CD8-positive, alpha-beta memory T cell (primary cell): ENCODE measurements around the gene RBM24. TPM values are rescaled to one million over a fixed set of nuclear protein-coding genes. Genes with fewer than 3 reads are reported as not detected.

Experiments
- CTCF ChIA-PET: fragments of 350-600 bp; sonication (Branson Sonifier 250); formaldehyde crosslinking; loops from one replicate; lab custom pipeline; 2021; ENCODE audit warnings: antibody characterized with exemption; lab: Charles Lee
- POLR2A ChIA-PET: fragments of 350-600 bp; sonication (Branson Sonifier 250); formaldehyde crosslinking; loops from one replicate; lab custom pipeline; 2021; ENCODE audit warnings: antibody characterized with exemption; lab: Charles Lee
- DNase-seq, 5 donors: peaks; one replicate each; pipeline versions ENCODE4 v3.0.0 to v3.0.0-alpha.2; 2020 to 2022; ENCODE audit warnings: mixed read lengths in 1 of 5
- H3K27ac ChIP-seq: one replicate; pipeline ENCODE4 v1.7.0; 2013; ENCODE audit warnings: low read depth, mild to moderate bottlenecking, low read length, moderate library complexity
- H3K27me3 ChIP-seq: 2 replicates; pipeline ENCODE4 v1.7.0; 2013; ENCODE audit warnings: low read length, mild to moderate bottlenecking; ENCODE audit not compliant: insufficient read depth, poor library complexity, severe bottlenecking
- H3K36me3 ChIP-seq: 2 replicates; pipeline ENCODE4 v1.7.0; 2013; ENCODE audit warnings: mild to moderate bottlenecking, low read length, moderate library complexity; ENCODE audit not compliant: insufficient read depth
- H3K4me1 ChIP-seq: 2 replicates; pipeline ENCODE4 v1.7.0; 2013; ENCODE audit warnings: mild to moderate bottlenecking, low read length, moderate library complexity; ENCODE audit not compliant: insufficient read depth
- H3K4me3 ChIP-seq: 2 replicates; pipeline ENCODE4 v1.7.0; 2013; ENCODE audit warnings: mild to moderate bottlenecking, low read length
- H3K9me3 ChIP-seq: 2 replicates; pipeline ENCODE4 v1.7.0; 2013; ENCODE audit warnings: mild to moderate bottlenecking, low read length
- H3K27ac Mint-ChIP-seq, 8 donors: one replicate each; pipeline ENCODE4 v1.8.0; 2020 to 2021; ENCODE audit warnings: mixed read lengths in 8 of 8, mild to moderate bottlenecking in 6 of 8, inconsistent platforms in 3 of 8, moderate library complexity in 3 of 8
- H3K27me3 Mint-ChIP-seq, 2 donors: one replicate each; pipeline ENCODE4 v1.8.0; 2020 to 2021; ENCODE audit warnings: mixed read lengths in 2 of 2, mild to moderate bottlenecking in 1 of 2, moderate library complexity in 1 of 2
- H3K36me3 Mint-ChIP-seq, 3 donors: one replicate each; pipeline ENCODE4 v1.8.0; 2020 to 2021; ENCODE audit warnings: mixed read lengths in 3 of 3, inconsistent platforms in 1 of 3, mild to moderate bottlenecking in 1 of 3
- H3K4me1 Mint-ChIP-seq, 3 donors: one replicate each; pipeline ENCODE4 v1.8.0; 2020 to 2021; ENCODE audit warnings: mixed read lengths in 3 of 3, inconsistent platforms in 1 of 3, mild to moderate bottlenecking in 1 of 3
- H3K4me3 Mint-ChIP-seq, 7 donors: one replicate each; pipeline ENCODE4 v1.8.0; 2020 to 2021; ENCODE audit warnings: mixed read lengths in 7 of 7, mild to moderate bottlenecking in 6 of 7, moderate library complexity in 4 of 7, inconsistent platforms in 2 of 7
- H3K9me3 Mint-ChIP-seq, 5 donors: one replicate each; pipeline ENCODE4 v1.8.0; 2020 to 2022; ENCODE audit warnings: mixed read lengths in 5 of 5, mild to moderate bottlenecking in 3 of 5, moderate library complexity in 2 of 5, inconsistent platforms in 1 of 5
- polyA plus RNA-seq: library from polyadenylated mRNA; unstranded; fragments of 300-500 nt; fragmentation: Illumina TruSeq; gene quantifications from one replicate; pipeline ENCODE4 v1.2.3, GENCODE V29; 2021
- total RNA-seq, 2 experiments: library from RNA; stranded (reverse); gene quantifications; one replicate each; pipeline ENCODE4 v1.2.3, GENCODE V29; 2021

The RBM24 gene
- total RNA-seq (not detected), polyA plus RNA-seq (0.74 TPM)

- H3K4me3 ChIP-seq: no peak within 1 kb of the TSS
- no peaks in the 10 kb centered on the region for H3K9me3 ChIP-seq
- peaks cover 9 to 19% (median 12%) of the 10 kb centered on the region in 3 donors for H3K4me1 Mint-ChIP-seq
- peaks cover 51 to 81% of the 10 kb centered on the region in 2 donors for H3K27me3 Mint-ChIP-seq
- H3K4me3 Mint-ChIP-seq: peak within 1 kb of the TSS; percentile 73 to 89 (median 81)
- peaks cover 0 to 5% (median 0%) of the 10 kb centered on the region in 5 donors for H3K9me3 Mint-ChIP-seq
- no peak within 1 kb of the TSS for H3K27ac ChIP-seq
- no peaks in the 10 kb centered on the region for H3K36me3 ChIP-seq
- ChIA-PET POLR2A (no interaction called here), CTCF (no interaction called here)
- no peaks in the 10 kb centered on the region for H3K4me1 ChIP-seq
- H3K27me3 ChIP-seq: peaks cover 10% of the 10 kb centered on the region
- peak within 1 kb of the TSS in 2 of 8 donors; percentile 26 to 53 for H3K27ac Mint-ChIP-seq
- no peak for DNase-seq
- peaks cover 0 to 7% (median 0%) of the 10 kb centered on the region in 3 donors for H3K36me3 Mint-ChIP-seq
Measured at GRCh38 chr6:17281100-17281496, at the start of gene RBM24. RBM24 (plus strand) TSS chr6:17281361; CDS start chr6:17281582, 221 bp downstream.

GRCh38 chr6:17233531-17233930 lies 47.6 kb upstream of the RBM24 start:
- Mint-ChIP-seq H3K9me3 (peaks cover 0 to 4% (median 0%) of the 10 kb centered on the region in 5 donors), H3K27ac (no peak overlapping the region), H3K4me1 (no peaks in the 10 kb centered on the region), H3K4me3 (no peak overlapping the region), H3K36me3 (no peaks in the 10 kb centered on the region), H3K27me3 (peaks cover 13 to 15% of the 10 kb centered on the region in 2 donors)
- no peak overlapping the region for H3K4me3 ChIP-seq
- no peaks in the 10 kb centered on the region for H3K27me3 ChIP-seq
- DNase-seq: no peak
- H3K36me3 ChIP-seq: no peaks in the 10 kb centered on the region
- H3K4me1 ChIP-seq: no peaks in the 10 kb centered on the region
- ChIA-PET CTCF (no interaction called here), POLR2A (no interaction called here)
- no peak overlapping the region for H3K27ac ChIP-seq
- no peaks in the 10 kb centered on the region for H3K9me3 ChIP-seq

- ChIA-PET CTCF (no interaction called here), POLR2A (no interaction called here)
- H3K4me1 Mint-ChIP-seq: no peaks in the 10 kb centered on the region
- H3K9me3 Mint-ChIP-seq: peaks cover 0 to 8% (median 0%) of the 10 kb centered on the region in 5 donors
- H3K27ac Mint-ChIP-seq: no peak overlapping the region
- H3K4me3 Mint-ChIP-seq: no peak overlapping the region
- DNase-seq: no peak
- Histone ChIP-seq H3K27me3 (peaks cover 4% of the 10 kb centered on the region), H3K4me3 (no peak overlapping the region), H3K9me3 (no peaks in the 10 kb centered on the region), H3K4me1 (no peaks in the 10 kb centered on the region), H3K36me3 (no peaks in the 10 kb centered on the region), H3K27ac (no peak overlapping the region)
- H3K36me3 Mint-ChIP-seq: no peaks in the 10 kb centered on the region
- H3K27me3 Mint-ChIP-seq: peaks cover 6 to 10% of the 10 kb centered on the region in 2 donors
Measured at GRCh38 chr6:17237246-17237645, 43.9 kb upstream of the RBM24 start.

GRCh38 chr6:17239260-17239659 lies 41.9 kb upstream of the RBM24 start:
- CTCF ChIA-PET: no interaction called here
- Mint-ChIP-seq H3K27ac (no peak overlapping the region), H3K36me3 (no peaks in the 10 kb centered on the region), H3K27me3 (peaks cover 8 to 9% of the 10 kb centered on the region in 2 donors), H3K4me3 (no peak overlapping the region), H3K4me1 (no peaks in the 10 kb centered on the region), H3K9me3 (peaks cover 0 to 8% (median 0%) of the 10 kb centered on the region in 5 donors)
- H3K4me1 ChIP-seq: no peaks in the 10 kb centered on the region
- POLR2A ChIA-PET: no interaction called here
- no peak for DNase-seq
- no peaks in the 10 kb centered on the region for H3K9me3 ChIP-seq
- peaks cover 4% of the 10 kb centered on the region for H3K27me3 ChIP-seq
- H3K27ac ChIP-seq: no peak overlapping the region
- H3K4me3 ChIP-seq: no peak overlapping the region
- H3K36me3 ChIP-seq: no peaks in the 10 kb centered on the region

GRCh38 chr6:17240803-17241500 lies 40.2 kb upstream of the RBM24 start:
- no peak overlapping the region for H3K4me3 Mint-ChIP-seq
- Histone ChIP-seq H3K27ac (no peak overlapping the region), H3K27me3 (peaks cover 4% of the 10 kb centered on the region), H3K36me3 (no peaks in the 10 kb centered on the region), H3K4me1 (no peaks in the 10 kb centered on the region), H3K9me3 (no peaks in the 10 kb centered on the region), H3K4me3 (no peak overlapping the region)
- H3K4me1 Mint-ChIP-seq: no peaks in the 10 kb centered on the region
- ChIA-PET CTCF (no interaction called here), POLR2A (no interaction called here)
- H3K27me3 Mint-ChIP-seq: peaks cover 8 to 9% of the 10 kb centered on the region in 2 donors
- peaks cover 0 to 8% (median 2%) of the 10 kb centered on the region in 5 donors for H3K9me3 Mint-ChIP-seq
- no peak overlapping the region for H3K27ac Mint-ChIP-seq
- no peaks in the 10 kb centered on the region for H3K36me3 Mint-ChIP-seq
- no peak for DNase-seq

- Mint-ChIP-seq H3K36me3 (no peaks in the 10 kb centered on the region), H3K4me3 (no peak overlapping the region), H3K27me3 (peaks cover 8 to 9% of the 10 kb centered on the region in 2 donors), H3K9me3 (peaks cover 0 to 8% (median 2%) of the 10 kb centered on the region in 5 donors), H3K27ac (no peak overlapping the region), H3K4me1 (no peaks in the 10 kb centered on the region)
- ChIA-PET CTCF (no interaction called here), POLR2A (no interaction called here)
- Histone ChIP-seq H3K4me3 (no peak overlapping the region), H3K4me1 (no peaks in the 10 kb centered on the region), H3K27ac (no peak overlapping the region), H3K27me3 (peaks cover 4% of the 10 kb centered on the region), H3K9me3 (no peaks in the 10 kb centered on the region), H3K36me3 (no peaks in the 10 kb centered on the region)
- no peak for DNase-seq
Measured at GRCh38 chr6:17242087-17242486, 39.1 kb upstream of the RBM24 start.

GRCh38 chr6:17250237-17250636 lies 30.9 kb upstream of the RBM24 start:
- ChIA-PET POLR2A (no interaction called here), CTCF (no interaction called here)
- no peak overlapping the region for H3K27ac ChIP-seq
- H3K27me3 ChIP-seq: no peaks in the 10 kb centered on the region
- no peaks in the 10 kb centered on the region for H3K36me3 ChIP-seq
- H3K9me3 ChIP-seq: no peaks in the 10 kb centered on the region
- Mint-ChIP-seq H3K27ac (peak overlapping the region in 1 of 8 donors; percentile 32), H3K36me3 (no peaks in the 10 kb centered on the region), H3K27me3 (peaks cover 8 to 30% of the 10 kb centered on the region in 2 donors), H3K4me3 (no peak overlapping the region), H3K9me3 (peaks cover 0 to 5% (median 0%) of the 10 kb centered on the region in 5 donors), H3K4me1 (no peaks in the 10 kb centered on the region)
- no peak overlapping the region for H3K4me3 ChIP-seq
- DNase-seq: no peak
- no peaks in the 10 kb centered on the region for H3K4me1 ChIP-seq

GRCh38 chr6:17251953-17252352 lies 29.2 kb upstream of the RBM24 start:
- POLR2A ChIA-PET: no interaction called here
- no peaks in the 10 kb centered on the region for H3K36me3 ChIP-seq
- no peak overlapping the region for H3K27ac ChIP-seq
- no peaks in the 10 kb centered on the region for H3K9me3 ChIP-seq
- H3K27me3 Mint-ChIP-seq: peaks cover 9 to 32% of the 10 kb centered on the region in 2 donors
- H3K4me1 ChIP-seq: no peaks in the 10 kb centered on the region
- H3K4me3 Mint-ChIP-seq: no peak overlapping the region
- H3K4me1 Mint-ChIP-seq: no peaks in the 10 kb centered on the region
- peaks cover 0 to 5% (median 0%) of the 10 kb centered on the region in 5 donors for H3K9me3 Mint-ChIP-seq
- DNase-seq: no peak
- peaks cover under 1% of the 10 kb centered on the region for H3K27me3 ChIP-seq
- H3K27ac Mint-ChIP-seq: no peak overlapping the region
- CTCF ChIA-PET: no interaction called here
- H3K36me3 Mint-ChIP-seq: no peaks in the 10 kb centered on the region
- no peak overlapping the region for H3K4me3 ChIP-seq
